ENCODE data around the gene USP32. TPM values are rescaled to one million over a fixed set of nuclear protein-coding genes. Genes with fewer than 3 reads are reported as not detected.
"Not testable (repeated sequence)": the region's sequence is repeated elsewhere in the genome, so short reads cannot be mapped to it uniquely, and the experiment has no call there.

USP32 gene
- total RNA-seq, 1 donor from 2014 or later: 37.6 TPM

DNA sequence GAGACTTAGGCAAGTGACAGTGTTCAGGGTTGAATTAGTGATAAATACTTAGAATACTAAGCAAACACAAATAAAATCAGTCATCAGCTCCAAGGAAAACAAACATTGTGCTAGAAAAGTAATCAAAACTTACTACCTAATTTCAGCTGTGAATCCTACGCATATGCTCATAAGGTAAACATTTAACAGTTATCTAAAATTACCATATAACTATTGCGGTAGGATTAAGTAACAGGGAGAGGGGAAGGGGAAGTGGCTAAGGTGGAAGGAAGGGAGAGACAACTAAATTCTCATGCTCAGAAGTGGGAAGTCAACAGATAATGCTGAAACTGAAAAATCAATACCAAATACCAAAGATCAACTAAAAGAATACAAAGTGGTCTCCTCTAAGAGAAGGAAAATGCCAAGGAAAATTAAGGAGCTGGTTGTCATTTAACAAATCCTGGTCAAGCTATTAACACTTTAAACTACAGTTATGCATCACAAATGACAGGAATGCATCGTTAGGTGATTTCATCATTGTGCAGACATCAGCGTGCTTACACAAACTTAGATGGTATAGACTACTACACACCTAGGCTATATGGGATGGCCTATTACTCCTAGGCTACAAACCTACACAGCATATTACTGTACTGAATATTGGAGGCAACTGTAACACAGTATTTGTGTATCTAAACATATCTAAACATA, 20.0 kb downstream of the USP32 start:
- DNase-seq (ENCODE audit: low read depth in 2 of 2): no peak

DNA sequence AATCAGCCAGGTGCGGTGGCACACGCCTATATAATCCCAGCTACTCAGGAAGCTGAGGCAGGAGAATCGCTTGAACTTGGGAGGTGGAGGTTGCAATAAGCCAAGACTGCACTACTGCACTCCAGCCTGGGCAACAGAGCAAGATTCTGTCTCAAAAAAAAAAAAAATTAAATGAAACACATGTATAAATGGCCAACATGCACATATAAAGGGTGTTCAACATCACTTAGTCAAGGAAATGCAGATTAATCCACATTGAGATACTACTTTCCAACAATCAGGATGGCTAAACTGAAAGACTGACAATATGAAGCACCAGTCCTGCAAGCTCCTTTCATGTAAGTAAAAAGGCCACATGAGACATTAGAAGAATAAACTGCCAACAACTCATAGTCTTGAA, 20.5 kb downstream of the USP32 start:
- DNase-seq (ENCODE audit: low read depth in 2 of 2): no peak

DNA sequence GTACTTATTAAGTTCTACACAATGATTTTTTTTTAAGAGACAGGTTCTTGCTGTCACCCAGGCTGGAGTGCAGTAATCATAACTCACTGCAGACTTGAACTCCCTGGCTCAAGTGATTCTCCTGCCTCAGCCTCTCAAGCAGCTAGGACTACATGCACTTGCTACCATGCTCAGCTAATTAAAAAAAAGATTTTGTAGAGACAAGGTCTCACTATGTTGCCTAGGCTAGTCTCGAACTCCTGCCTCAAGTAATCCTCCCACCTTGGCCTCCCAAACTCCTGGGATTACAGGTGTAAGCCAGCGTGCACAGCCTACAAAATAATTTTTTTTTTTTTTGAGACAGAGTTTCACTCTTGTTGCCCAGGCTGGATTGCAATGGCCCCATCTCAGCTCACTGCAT, 22.2 kb downstream of the USP32 start:
- no peak for DNase-seq (ENCODE audit: low read depth in 2 of 2)

DNA sequence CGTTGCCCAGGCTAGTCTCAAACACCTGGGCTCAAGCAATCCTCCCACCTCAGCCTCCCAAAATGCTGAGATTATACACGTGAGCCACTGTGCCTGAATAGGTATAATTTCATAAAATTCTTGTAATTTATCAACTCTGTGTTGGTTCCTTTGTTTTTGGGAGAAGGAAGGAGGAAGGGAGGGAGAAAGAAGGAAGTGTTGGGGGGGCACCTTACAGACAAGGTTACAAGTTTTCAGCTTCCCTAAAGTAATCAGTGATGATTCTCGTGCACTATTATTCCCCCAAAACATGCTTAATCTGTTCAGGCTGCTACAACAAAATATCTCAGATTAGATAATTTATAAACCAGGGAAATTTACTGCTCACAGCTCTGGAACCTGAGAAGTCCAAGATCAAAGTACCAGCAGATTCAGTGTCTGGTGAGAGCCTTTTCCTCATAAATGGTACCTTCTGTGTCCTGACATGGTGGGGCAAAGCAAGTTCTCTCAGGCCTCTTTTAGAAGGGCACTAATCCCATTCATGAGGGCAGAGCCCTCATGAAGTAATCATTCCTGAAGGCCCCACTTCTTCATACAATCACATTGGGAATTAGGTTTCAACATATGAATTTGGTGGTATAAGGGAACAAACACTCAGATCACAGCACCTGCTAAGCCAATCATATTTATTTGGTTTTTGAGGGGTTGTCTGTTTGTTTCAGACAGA, 28.1 kb downstream of the USP32 start:
- no peak for DNase-seq (ENCODE audit: low read depth in 2 of 2)

DNA sequence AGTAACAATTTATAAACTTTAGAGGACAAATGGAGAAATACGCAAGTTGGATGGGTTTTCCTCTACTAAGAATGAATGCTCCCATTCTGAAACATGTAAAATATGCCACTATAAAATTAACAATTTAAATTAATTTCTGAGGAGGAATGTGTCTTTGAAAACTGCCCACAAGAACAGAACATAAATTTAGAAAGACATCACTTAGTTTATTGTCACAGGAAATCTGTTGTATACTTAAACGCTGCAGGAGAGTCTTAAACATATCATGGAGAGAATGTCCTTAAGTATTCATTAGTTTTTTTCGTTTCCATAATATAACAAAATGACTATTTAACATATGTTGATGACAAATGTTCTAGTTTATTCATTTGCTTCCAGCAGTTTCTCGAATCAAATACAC, 29.6 kb downstream of the USP32 start:
- DNase-seq (ENCODE audit: low read depth in 2 of 2): no peak

DNA sequence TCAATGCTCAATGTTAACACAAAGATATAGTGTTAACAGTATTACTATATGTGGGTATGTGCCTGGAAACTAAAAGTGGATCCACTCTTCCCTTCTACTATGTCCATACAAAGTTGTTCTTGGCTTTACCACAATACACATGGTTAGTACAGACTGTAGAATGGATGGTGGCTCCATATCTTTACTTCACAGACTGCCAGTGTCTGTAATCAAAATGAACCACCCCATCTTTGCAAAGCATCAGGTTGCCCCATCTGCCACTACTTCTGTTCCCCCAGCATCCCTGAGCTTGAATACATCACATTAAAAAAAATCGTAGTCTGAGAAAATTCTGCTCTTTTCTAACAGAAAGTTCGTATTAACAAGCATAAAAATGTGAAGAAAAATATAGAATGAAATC, 30.0 kb downstream of the USP32 start:
- DNase-seq (ENCODE audit: low read depth in 2 of 2): no peak

DNA sequence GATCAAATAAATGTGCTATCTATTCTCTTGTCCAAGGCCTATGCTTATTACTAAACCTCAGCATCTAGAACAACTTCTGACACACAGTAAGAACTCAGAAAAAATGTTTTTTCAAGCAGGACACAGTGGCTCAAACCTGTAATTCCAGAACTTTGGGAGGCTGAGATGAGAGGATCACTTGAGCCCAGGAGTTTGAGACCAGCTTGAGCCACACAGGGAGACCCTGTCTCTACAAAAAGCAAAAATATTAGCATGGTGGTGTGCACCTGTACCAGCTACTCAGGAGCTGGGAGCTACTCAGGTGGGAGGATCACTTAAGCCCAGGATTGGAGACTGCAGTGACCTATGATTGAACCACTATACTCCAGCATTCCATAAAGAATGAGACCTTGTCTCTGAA, 32.5 kb downstream of the USP32 start:
- no peak for DNase-seq (ENCODE audit: low read depth in 2 of 2)

DNA sequence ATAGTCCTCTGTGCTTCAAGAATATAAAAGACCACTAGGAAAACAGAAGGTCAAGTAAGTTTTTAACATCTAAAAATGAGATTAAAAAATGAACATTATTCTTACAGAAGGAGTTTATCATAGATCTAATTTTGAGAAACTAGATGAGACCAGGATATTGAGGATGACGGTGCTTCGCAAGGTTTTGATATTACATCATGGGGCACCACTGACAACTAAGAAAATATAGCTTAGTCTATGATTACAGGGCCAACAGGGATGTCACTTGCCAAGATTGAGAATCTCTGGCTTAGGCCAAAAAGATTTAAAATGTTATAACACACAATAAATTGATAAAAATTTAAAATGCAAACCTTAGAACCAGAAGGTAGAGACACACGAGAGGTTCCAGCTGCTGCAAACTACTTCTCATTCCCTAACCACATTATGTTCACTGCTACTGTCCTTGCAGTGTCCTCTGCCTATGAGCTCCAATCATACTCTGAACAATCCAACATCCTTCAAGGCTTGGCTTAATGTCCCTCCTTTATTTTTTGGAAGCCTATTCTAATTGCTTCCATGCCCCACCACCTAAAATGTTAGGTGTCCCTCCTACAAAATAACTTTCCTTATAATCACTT, 33.2 kb downstream of the USP32 start:
- no peak for DNase-seq (ENCODE audit: low read depth in 2 of 2)

DNA sequence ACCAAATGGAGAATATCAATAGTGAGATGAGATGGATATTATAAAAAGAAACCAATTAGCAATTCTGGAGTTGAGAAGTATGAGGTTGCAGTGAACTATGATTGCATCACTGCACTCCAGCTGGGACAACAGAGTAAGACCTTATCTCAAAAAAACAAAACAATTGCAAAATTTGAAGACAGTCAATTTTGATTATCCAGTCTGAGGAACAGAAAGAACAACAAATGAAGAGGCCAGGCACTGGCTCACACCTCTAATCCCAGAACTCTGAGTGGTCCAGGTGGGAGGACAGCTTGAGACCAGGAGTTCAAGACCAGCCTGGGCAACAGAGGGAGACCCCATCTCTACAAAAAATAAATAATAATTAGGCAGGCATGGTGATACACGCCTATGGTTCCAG, 35.0 kb downstream of the USP32 start:
- DNase-seq (ENCODE audit: low read depth in 2 of 2): no peak

DNA sequence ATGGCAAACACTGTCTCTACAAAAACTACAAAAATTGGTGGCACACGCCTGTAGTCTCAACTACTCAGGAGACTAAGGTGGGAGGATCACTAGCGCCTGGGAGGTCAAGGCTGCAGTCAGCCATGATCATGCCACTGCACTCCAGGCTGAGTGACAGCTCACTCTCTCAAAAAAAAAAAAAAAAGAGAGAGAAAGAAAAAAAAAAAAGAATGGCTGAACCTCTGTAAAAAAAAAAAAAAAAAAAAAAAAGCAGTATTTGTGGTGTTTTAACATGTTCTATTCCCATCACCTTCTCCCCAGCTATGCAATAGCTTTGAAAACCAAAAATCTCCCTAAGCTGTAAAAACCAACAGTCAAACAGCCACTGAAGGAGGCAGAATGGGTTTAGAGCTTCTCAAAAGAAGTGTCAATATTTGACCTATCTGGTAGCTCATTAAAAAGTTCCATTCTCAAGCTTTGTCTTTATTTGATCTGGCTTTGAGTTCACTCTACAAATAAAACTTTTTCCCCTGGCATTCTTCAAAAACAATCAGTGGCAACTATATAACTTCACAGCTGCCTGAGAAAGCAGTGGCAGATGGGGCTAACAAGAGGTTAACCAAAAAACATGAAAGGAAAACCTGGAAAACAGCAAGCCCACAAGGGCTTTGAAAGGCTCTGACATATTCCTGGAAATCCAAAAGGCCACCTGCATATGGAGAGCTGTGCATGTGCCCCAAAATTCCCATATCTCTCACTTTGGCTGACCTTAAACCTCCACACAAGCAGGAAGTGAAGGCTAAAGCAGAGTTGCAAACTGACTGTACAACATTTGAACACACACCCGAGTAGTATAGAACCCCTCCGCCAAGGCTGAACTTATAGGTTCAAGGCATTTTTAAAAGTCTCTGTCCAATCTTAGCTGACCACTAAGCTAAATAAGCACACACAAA, 36.0 kb downstream of the USP32 start:
- DNase-seq (ENCODE audit: low read depth in 2 of 2): no peak

DNA sequence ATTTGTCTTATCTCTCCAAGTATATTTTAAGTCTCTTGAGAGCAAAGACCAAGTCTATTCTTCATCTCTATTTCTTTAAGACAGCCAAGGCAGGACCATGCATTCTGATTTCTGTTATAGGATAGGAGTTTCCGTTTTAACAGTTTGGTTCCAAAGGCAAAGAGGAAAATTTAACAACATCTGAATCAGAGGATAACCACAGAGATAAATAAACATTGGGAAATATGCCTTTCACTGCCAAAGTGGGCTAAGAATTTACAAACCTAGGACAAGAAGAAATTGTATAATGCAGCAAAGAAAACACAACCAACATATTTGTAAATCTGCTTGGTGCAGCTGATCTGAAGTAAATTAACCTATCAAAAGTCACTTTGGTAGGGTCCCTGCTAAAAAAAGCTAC, 37.7 kb downstream of the USP32 start:
- peak; percentile 14 to 20 for DNase-seq (ENCODE audit: low read depth in 2 of 2)

DNA sequence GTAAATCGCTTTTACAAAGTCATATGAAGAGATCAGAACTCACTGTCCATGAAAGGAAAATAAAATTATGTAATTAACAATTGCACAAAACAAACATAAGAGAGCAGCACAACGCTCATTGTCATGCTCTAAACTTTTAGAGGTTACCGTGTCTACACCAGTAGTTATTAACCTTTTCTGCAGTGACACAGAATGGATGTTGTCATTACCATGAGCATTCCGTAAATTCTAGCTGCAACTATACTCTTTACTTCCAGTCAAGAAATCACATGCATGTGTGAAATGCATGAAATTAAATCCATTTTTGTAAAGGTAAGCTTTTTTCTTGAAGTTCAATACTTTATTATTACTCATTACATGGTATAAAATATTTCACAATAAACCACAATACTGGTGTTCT, 38.2 kb downstream of the USP32 start:
- DNase-seq (ENCODE audit: low read depth in 2 of 2): no peak

DNA sequence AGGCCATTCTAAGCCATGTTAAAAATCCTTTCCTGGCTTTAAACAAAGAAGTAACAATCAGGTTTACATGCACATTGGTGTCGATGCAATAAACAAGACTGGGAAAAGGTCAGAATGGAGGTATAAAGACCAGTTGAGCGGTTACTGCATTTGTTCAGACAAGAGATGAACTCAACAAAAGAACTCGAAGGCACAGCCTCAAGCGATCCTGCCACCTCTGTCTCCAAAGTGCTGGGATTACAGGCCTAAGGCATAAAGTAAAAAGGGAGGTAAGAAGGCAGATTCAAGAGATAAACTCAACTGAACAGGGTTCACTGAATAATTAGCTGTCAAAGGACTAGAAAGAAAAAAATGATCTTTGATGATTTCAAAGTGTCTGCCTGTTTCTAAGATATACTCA, 39.4 kb downstream of the USP32 start:
- no peak for DNase-seq (ENCODE audit: low read depth in 2 of 2)

DNA sequence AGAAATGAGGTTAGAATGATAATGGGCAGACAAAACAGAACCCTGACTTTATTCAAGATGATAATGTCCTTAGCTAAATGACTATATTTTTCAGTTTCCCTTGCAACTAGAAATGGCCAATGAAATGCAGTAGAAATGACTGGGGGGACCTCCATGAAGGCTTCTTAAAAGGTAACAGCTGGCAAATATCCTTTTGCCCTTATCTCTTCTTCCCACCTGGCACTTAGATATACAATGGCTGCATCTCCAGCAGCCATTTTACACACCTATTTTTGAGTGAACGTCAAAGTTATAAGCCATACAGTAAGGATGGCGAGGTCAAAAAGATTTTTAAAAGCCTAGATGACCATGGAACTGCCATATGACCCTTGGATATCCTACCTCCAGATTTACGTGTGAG, 39.9 kb downstream of the USP32 start:
- DNase-seq (ENCODE audit: low read depth in 2 of 2): no peak

DNA sequence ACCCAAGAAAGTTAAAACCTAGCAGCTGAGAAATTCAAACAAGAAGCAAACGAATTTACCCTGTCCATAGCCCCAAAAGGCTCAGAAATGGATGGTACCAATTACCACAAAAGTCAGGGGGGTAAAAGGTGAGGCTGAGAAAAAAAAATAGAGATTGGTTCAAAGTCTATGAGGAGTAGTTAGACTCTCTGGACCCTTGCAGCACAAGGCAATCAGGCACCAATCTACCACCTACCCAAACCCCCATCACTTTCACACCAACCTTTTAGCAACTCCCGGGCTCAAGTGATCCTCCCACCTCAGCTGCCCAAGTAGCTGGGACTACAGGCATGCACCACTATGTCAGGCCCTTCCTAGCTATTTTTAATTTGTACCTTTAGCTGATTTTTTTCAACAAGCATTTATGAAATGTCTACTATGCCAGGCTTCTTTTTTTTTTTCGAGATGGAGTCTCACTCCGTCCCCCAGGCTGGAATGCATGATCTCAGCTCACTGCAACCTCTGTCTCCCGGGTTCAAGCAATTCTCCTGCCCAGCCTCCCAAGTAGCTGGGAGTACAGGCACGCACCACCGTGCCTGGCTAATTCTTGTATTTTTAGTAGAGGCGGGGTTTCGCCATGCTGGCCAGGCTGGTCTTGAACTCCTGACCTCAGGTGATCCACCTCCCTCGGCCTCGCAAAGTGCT, 40.8 kb downstream of the USP32 start:
- DNase-seq (ENCODE audit: low read depth in 2 of 2): no peak

DNA sequence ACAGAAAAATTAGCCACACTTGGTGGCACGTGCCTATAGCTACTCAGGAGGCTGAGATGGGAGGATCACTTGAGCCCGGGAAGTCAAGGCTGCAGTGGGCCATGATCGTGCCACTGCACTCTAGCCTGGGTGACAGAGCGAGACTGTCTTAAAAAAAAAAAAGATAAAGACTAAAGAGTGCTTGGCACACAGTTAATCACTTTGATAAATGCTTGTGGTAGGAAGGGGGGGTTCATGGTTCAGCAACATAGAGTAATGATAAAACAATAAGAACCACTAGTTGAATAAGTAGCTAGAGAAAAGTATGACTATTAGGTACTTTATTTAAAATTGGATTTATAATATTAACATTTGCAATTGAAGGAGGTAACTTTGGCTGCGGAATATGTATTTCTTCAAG, 43.3 kb downstream of the USP32 start:
- DNase-seq (ENCODE audit: low read depth in 2 of 2): no peak

DNA sequence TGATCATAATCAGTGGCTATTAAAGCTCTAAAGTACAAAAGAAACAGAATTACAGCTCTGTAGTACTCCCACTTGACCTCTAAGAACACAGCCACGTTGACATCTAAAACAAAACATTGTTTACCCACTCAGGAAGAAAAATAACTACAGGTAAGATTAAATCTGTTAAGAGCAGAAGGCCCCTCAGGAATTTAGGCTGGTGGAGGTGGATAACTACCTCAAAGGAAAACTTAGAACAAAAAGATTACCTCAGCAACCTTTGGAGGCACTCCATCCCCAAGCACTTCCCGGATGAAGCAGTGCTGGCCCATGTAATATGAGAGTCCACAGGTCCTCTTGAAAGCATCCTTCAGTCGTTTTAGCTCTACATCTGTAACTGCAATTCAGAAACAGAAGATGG, 46.7 kb downstream of the USP32 start:
- DNase-seq (ENCODE audit: low read depth in 2 of 2): no peak

DNA sequence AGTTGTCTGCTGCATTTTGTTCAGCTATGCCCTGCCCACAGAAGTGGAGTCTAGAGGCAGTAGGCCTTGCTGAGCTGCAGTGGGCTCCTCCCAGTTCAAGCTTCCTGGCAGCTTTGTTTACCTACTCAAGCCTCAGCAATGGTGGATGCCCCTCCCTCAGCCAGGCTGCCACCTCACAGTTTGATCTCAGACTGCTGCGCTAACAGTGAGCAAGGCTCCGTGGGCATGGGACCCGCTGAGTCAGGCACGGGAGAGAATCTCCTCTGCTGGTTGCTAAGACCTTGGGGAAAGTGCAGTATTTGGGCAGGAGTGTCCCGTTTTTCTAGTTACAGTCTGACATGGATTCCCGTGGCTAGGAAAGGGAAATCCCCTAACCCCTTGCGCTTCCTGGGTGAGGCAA, 49.4 kb downstream of the USP32 start:
- DNase-seq (ENCODE audit: low read depth in 2 of 2): not testable (repeated sequence)

DNA sequence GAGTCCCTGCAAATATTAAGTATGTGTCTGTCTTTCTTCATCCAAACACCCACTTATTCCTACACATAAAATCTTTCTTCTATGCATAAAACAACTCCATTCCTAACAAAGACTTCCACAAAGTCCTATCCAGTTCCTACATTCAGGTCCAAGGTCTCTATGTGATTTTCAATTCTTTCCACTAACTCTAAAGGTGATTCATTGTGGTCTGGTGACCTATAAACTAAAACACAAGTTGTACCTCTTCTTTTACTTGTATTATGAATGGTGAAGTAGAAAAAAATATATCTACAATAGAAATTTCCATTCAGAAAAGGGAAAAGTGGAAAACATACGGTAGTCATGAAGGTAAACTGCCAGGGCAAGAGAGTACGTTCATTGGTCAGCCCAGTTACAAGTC, 56.6 kb downstream of the USP32 start:
- DNase-seq (ENCODE audit: low read depth in 2 of 2): no peak

DNA sequence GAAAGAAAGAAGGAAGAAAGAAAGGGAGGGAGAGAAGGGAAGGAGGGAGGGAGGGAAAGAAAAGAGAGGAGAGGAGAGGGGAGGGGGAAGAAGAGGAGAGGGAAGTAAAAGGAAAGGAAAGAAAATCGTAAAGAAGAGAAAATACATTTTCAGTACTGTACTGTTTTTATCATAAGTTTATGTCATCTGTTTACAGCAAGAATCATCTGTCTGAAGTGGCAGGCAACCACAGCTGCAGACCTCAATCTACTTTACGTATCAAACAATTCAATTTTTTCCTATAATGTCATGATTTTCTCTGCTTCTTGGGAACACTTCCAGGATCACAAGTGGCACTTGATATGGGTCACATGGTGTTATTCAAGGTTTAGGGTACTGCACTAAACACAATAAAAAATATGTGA, 58.3 kb downstream of the USP32 start:
- DNase-seq (ENCODE audit: low read depth in 2 of 2): no peak

DNA sequence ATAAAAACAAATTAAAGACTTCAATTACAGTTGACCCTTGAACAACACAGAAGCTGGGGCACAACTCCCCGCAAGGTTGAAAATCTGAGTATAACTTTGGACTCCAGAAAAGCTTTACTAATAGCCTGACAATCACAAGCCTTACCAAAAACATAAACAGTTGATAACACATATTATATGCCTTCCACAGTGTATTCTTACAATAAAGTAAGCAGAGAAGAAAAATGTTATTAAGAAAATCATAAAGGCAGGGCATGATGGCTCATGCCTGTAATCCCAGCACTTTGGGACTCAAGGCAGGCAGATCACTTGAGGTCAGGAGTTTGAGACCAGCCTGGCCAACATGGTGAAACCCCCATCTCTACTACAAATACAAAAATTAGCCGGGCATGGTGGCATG, 58.9 kb downstream of the USP32 start:
- not testable (repeated sequence) for DNase-seq (ENCODE audit: low read depth in 2 of 2)

All from dermis microvascular lymphatic vessel endothelial cell (primary cell).